ENCODE results near the gene ZDHHC16.
A peak's percentile ranks its signal among the peaks of the same experiment; 100 is the strongest.

ZDHHC16 gene

GRCh38 chr10:97497572-97498075 is 51.6 kb downstream of the ZDHHC16 start (continued):
- no peak for TF ChIP-seq ZNF354C (tag by site-specific recombination; IDR thresholded peaks at IDR 0.05; ENCODE audit: borderline replicate concordance, low read depth)
- TF ChIP-seq ZNF571 (tag by site-specific recombination; IDR thresholded peaks at IDR 0.05) = no peak
- peak; percentile 31; the same call in 1 of the 2 replicates for TF ChIP-seq PATZ1 (tag by site-specific recombination; IDR thresholded peaks at IDR 0.05)
- no peak for TF ChIP-seq ZNF544 (tag by site-specific recombination; IDR thresholded peaks at IDR 0.05)
- TF ChIP-seq ZSCAN5A (tag by site-specific recombination; IDR thresholded peaks at IDR 0.05) = no peak; the same call in 1 of the 2 replicates
- no peak for TF ChIP-seq ZNF792 (tag by site-specific recombination; IDR thresholded peaks at IDR 0.05)
- no peak for TF ChIP-seq ZNF449 (tag by site-specific recombination; IDR thresholded peaks at IDR 0.05)
- no peak for TF ChIP-seq ZBTB1 (tag by site-specific recombination; IDR thresholded peaks at IDR 0.05)
- no peak for TF ChIP-seq ZNF677 (tag by site-specific recombination; IDR thresholded peaks at IDR 0.05)
- no peak for TF ChIP-seq EGR2 (tag by site-specific recombination; IDR thresholded peaks at IDR 0.05; ENCODE audit: low read depth)
- TF ChIP-seq GLIS1 (tag by site-specific recombination; IDR thresholded peaks at IDR 0.05) = peak; percentile 26; the same call in 1 of the 2 replicates
- no peak for TF ChIP-seq KLF10 (tag by site-specific recombination; IDR thresholded peaks at IDR 0.05)
- TF ChIP-seq ZSCAN30 (tag by site-specific recombination; IDR thresholded peaks at IDR 0.05) = no peak
- peak; percentile 90; the same call in 1 of the 2 replicates for TF ChIP-seq ZNF24 (tag by site-specific recombination; IDR thresholded peaks at IDR 0.05)
- no peak for TF ChIP-seq ZNF302 (tag by site-specific recombination; IDR thresholded peaks at IDR 0.05; ENCODE audit: low read depth)
- TF ChIP-seq SP2 (tag by site-specific recombination; IDR thresholded peaks at IDR 0.05) = peak; percentile 66
- peak; percentile 95 for TF ChIP-seq ZBTB20 (tag by site-specific recombination; IDR thresholded peaks at IDR 0.05)
- no peak for TF ChIP-seq ZNF155 (tag by site-specific recombination; IDR thresholded peaks at IDR 0.05)
- TF ChIP-seq ZNF768 (tag by site-specific recombination; IDR thresholded peaks at IDR 0.05) = no peak
- TF ChIP-seq ZNF785 (tag by site-specific recombination; IDR thresholded peaks at IDR 0.05) = no peak
- no peak for TF ChIP-seq ZFHX2 (tag by site-specific recombination; conservative IDR thresholded peaks at IDR 0.05)
- TF ChIP-seq ZBTB26 (tag by site-specific recombination; optimal IDR thresholded peaks at IDR 0.05) = no peak
- no peak for TF ChIP-seq ZNF555 (tag by site-specific recombination; conservative IDR thresholded peaks at IDR 0.05)
- TF ChIP-seq GFI1B (tag by site-specific recombination; IDR thresholded peaks at IDR 0.05) = no peak
- no peak for TF ChIP-seq ZNF747 (tag by site-specific recombination; IDR thresholded peaks at IDR 0.05)
- peak; percentile 93 for TF ChIP-seq ZNF76 (tag by site-specific recombination; IDR thresholded peaks at IDR 0.05; ENCODE audit: borderline replicate concordance, low read depth)
- no peak for TF ChIP-seq ZNF580 (tag by site-specific recombination; IDR thresholded peaks at IDR 0.05)
- TF ChIP-seq ZNF266 (tag by site-specific recombination; IDR thresholded peaks at IDR 0.05; ENCODE audit: low read depth) = no peak
- TF ChIP-seq ZNF416 (tag by site-specific recombination; IDR thresholded peaks at IDR 0.05) = no peak
- no peak for TF ChIP-seq RBAK (tag by site-specific recombination; IDR thresholded peaks at IDR 0.05)
- no peak for TF ChIP-seq ZNF404 (tag by site-specific recombination; IDR thresholded peaks at IDR 0.05)
- no peak for TF ChIP-seq ZNF2 (tag by site-specific recombination; IDR thresholded peaks at IDR 0.05)
- TF ChIP-seq ZNF645 (tag by site-specific recombination; IDR thresholded peaks at IDR 0.05) = no peak
- no peak for TF ChIP-seq ZBTB7A (tag by site-specific recombination; IDR thresholded peaks at IDR 0.05; ENCODE audit: low read depth)
- TF ChIP-seq ZNF184 (tag by site-specific recombination; IDR thresholded peaks at IDR 0.05) = peak; percentile 74; the same call in 1 of the 2 replicates
- no peak for TF ChIP-seq BCL11A (tag by site-specific recombination; IDR thresholded peaks at IDR 0.05; ENCODE audit: low read depth)
